DMS79 treated with DMSO at 0.1 percent for 48 hours (cell line): ENCODE data around the gene ADAT3.

Experiments used
- DNase-seq: peaks from one replicate; lab custom pipeline; 2025; lab: John Stamatoyannopoulos, UW

Gene ADAT3

DNA sequence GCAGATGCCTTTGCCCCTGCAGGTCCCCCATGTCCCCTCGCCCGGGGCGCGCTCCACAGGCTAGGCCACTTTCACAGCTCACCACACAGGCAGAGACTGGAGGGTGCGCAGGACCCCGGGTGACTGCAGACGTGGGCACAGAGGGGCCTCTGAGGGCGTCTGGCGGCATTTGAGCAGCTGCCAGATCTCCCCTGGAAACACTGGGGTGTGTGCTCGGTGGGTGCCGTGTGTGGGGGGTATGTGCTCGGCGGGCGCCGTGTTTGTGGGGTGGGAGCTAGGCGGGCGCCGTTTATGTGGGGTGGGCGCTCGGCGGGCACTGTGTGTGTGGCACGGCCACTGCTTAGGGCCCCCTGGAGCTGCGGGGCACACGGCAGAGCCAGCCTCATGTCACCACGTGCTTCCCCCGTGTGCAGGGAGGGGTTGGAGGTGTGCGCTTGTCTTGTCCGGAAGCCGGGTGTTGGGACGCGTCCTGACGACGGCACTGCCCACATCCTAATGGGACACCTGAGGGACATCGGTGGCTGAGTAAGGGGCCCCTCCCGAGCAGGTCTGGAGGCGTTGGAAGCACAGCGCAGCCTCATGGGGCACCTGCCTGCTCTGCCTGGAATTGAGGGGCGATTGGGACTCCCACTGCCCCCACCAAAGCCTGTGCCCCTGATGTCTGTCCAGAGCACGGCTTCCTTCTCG is 52.5 kb downstream of the ADAT3 start:
- no peak for DNase-seq

DNA sequence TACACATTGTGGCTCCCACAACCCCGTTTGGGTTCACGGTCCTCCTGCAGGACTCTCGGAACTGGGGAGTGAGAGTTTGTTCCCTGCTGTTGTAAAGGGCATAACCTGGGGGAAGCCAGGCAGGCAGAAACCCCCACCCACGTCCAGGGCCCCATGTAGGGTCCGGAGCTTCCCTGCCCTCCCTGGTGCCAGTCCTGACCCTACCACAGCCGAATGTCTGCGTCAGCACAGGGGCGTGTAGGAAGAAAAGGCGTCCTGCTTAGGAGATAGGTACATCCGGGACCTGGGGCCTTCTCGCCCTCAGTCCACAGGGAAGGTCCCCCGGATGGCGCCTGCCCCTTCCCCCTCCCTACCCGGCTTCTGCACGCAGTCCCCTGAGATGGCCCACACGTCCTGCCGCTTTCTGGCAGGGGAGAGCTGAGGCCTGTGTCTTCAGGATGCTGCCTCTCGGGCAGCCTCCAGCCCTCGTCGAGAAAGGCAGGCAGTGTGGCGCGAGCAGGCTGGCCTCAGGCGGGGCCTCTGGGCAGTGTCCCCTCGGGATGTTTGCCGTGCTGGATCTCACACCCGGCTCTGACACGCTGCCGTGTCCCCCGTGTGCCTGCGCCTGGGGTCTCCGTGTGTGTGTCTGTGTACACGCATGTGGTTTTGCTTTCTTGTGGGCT is 54.9 kb downstream of the ADAT3 start:
- no peak for DNase-seq

- DNase-seq: no peak
These were observed 56.0 kb downstream of the ADAT3 start for GRCh38 chr19:1961000-1961883.

- no peak for DNase-seq
These were observed 57.5 kb downstream of the ADAT3 start for GRCh38 chr19:1962674-1963073.
